Neural cell (in vitro differentiated cells): Measurements from ENCODE around the gene HSF4. TPM values are rescaled to one million over a fixed set of nuclear protein-coding genes. Genes with fewer than 3 reads are reported as not detected.

Source experiments
- H2AFZ ChIP-seq: fragments of 200-600, 300-800 bp; sonication (generic), shearing (Covaris generic); 2 replicates; pipeline ENCODE4 v1.6.0; 2014; ENCODE audit warnings: low read depth, mild to moderate bottlenecking, antibody characterized with exemption, low read length, moderate library complexity
- H3F3A ChIP-seq: fragments of 200-600 bp; shearing (Covaris generic); 2 replicates; pipeline ENCODE4 v1.6.1; 2016; ENCODE audit warnings: mild to moderate bottlenecking, moderate library complexity, mixed read lengths, antibody characterized with exemption, low read length; ENCODE audit not compliant: insufficient read depth, poor library complexity, severe bottlenecking
- H3K27ac ChIP-seq: fragments of 200-600, 300-800 bp; sonication (generic), shearing (Covaris generic); 2 replicates; pipeline ENCODE4 v1.5.1; 2014; ENCODE audit warnings: mild to moderate bottlenecking, low read length, moderate library complexity
- H3K27me3 ChIP-seq: fragments of 300-800, 200-600 bp; sonication (generic), shearing (Covaris generic); 2 replicates; pipeline ENCODE4 v1.6.0; 2014; ENCODE audit warnings: mild to moderate bottlenecking, low read depth, low read length, moderate library complexity; ENCODE audit not compliant: insufficient read depth
- H3K36me3 ChIP-seq: fragments of 300-800, 200-600 bp; sonication (generic), shearing (Covaris generic); 2 replicates; pipeline ENCODE4 v1.5.1; 2014; ENCODE audit warnings: mild to moderate bottlenecking, antibody characterized with exemption, low read length, moderate library complexity; ENCODE audit not compliant: insufficient read depth
- H3K4me2 ChIP-seq: fragments of 300-800, 200-600 bp; sonication (generic), shearing (Covaris generic); 2 replicates; pipeline ENCODE4 v1.6.0; 2014; ENCODE audit warnings: mild to moderate bottlenecking, low read length
- H3K4me3 ChIP-seq: fragments of 300-800, 200-600 bp; sonication (generic), shearing (Covaris generic); 2 replicates; pipeline ENCODE4 v1.5.1; 2014; ENCODE audit warnings: mild to moderate bottlenecking, low read length, moderate library complexity
- H3K79me2 ChIP-seq: fragments of 200-600 bp; shearing (Covaris generic); replicated peaks from 2 replicates; pipeline ENCODE4 v1.6.0; 2014; ENCODE audit warnings: mild to moderate bottlenecking, low read length, moderate library complexity; ENCODE audit not compliant: insufficient read depth
- H3K9ac ChIP-seq: fragments of 300-800, 200-600 bp; sonication (generic), shearing (Covaris generic); 2 replicates; pipeline ENCODE4 v1.6.1; 2016; ENCODE audit warnings: mild to moderate bottlenecking, low read length, mixed read lengths
- H3K9me2 ChIP-seq: fragments of 200-600 bp; shearing (Covaris generic); 2 replicates; pipeline ENCODE4 v1.6.1; 2016; ENCODE audit warnings: mild to moderate bottlenecking, low read length, mixed read lengths; ENCODE audit not compliant: insufficient read depth
- H3K9me3 ChIP-seq: fragments of 200-600, 300-800 bp; sonication (generic), shearing (Covaris generic); 2 replicates; pipeline ENCODE4 v1.6.1; 2016; ENCODE audit warnings: mild to moderate bottlenecking, mixed run types, low read length, moderate library complexity, mixed read lengths
- H4K20me1 ChIP-seq: fragments of 200-600 bp; shearing (Covaris generic); 2 replicates; pipeline ENCODE4 v1.6.1; 2016; ENCODE audit warnings: mild to moderate bottlenecking, mixed run types; ENCODE audit not compliant: insufficient read depth
- CTCF ChIP-seq: fragments of 450-650 bp; IDR thresholded peaks from 2 replicates; pipeline ENCODE4 v1.5.1; 2014; ENCODE audit warnings: antibody characterized with exemption, mild to moderate bottlenecking, moderate library complexity; ENCODE audit not compliant: poor library complexity, severe bottlenecking
- EP300 ChIP-seq: fragments of 450-650 bp; conservative IDR thresholded peaks from 2 replicates; pipeline ENCODE4 v1.6.1; 2014; ENCODE audit warnings: antibody characterized with exemption, mild to moderate bottlenecking, moderate library complexity; ENCODE audit not compliant: poor library complexity, severe bottlenecking
- EZH2 ChIP-seq: fragments of 200-600, 300-800 bp; shearing (Covaris generic), sonication (generic); IDR thresholded peaks from 2 replicates; pipeline ENCODE4 v1.6.1; 2014; ENCODE audit warnings: antibody characterized with exemption, low read length, borderline replicate concordance, mild to moderate bottlenecking; ENCODE audit not compliant: insufficient read depth, poor library complexity, severe bottlenecking
- MXI1 ChIP-seq: fragments of 450-650 bp; conservative IDR thresholded peaks from 2 replicates; pipeline ENCODE4 v1.6.1; 2014; ENCODE audit warnings: antibody characterized with exemption, mild to moderate bottlenecking; ENCODE audit not compliant: poor library complexity, severe bottlenecking
- POLR2AphosphoS5 ChIP-seq: IDR thresholded peaks from 2 replicates; pipeline ENCODE4 v1.6.1; 2012
- RAD21 ChIP-seq: fragments of 450-650 bp; conservative IDR thresholded peaks from 2 replicates; pipeline ENCODE4 v1.6.1; 2014; ENCODE audit warnings: antibody characterized with exemption, mild to moderate bottlenecking, moderate library complexity
- REST ChIP-seq: IDR thresholded peaks from 2 replicates; pipeline ENCODE4 v1.6.1; 2012; ENCODE audit warnings: borderline replicate concordance
- SMC3 ChIP-seq: fragments of 450-650 bp; conservative IDR thresholded peaks from 2 replicates; pipeline ENCODE4 v1.6.1; 2014; ENCODE audit warnings: antibody characterized with exemption, mild to moderate bottlenecking, moderate library complexity; ENCODE audit not compliant: poor library complexity
- TAF1 ChIP-seq: IDR thresholded peaks from 2 replicates; pipeline ENCODE4 v1.6.1; 2012; ENCODE audit warnings: low read depth
- polyA plus RNA-seq: library from polyadenylated mRNA; depleted of rRNA; stranded (reverse); fragments of >200 nt; gene quantifications from 2 replicates; pipeline ENCODE4 v1.2.3, GENCODE V29; 2014
- small RNA-seq, 3 experiments: library from RNA; depleted of rRNA; stranded (forward); fragments of <200 nt; gene quantifications; one replicate each; pipeline ENCODE3, GENCODE V24; 2012

HSF4 gene
- polyA plus RNA-seq, 1 donor from 2014 or later = 12.7 TPM

DNA sequence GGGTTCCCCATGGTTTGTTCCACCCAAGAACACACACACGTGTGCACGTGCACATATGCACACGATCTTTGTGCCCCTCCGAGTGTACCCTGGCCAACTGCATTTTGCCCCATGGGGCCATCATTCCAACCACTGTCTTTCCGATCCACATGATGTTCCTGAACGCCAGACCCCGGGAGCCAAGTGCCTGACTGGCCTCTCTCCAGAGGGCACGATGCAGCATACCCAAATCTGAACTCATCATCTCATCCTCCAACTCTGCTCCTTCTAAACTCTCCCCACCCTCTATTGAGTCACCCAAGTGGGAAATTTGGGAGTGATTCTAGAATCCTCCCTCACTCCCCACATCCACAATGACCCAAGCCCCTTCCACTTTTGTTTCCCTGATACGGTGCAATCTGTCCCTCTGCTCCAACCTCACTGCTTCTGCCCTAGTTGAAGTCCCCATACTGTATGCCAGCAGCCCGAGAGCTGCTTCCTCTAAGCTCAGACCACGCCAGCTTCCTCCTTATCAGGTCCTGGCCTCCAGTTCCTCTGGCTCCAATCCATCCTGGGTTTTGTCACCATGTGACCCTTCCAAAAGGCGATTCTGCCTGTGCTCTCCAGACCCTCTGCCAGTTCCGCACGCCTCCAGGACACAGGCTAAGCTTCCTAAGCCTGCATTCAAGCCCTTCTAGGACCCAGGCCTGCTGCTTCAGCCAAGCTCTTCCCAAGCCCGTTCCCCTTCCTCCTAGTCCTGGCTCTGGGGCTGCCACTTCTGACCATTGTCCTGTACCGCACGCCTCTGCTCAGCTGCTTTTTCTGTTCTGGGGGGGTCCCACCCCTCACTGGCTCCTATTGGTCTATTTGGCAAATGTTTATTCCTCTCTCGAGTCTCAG, 52.3 kb downstream of the HSF4 start:
- Histone ChIP-seq H3K9ac (no peak overlapping the region), H2AFZ (no peak overlapping the region), H3K27ac (no peak overlapping the region), H3F3A (no peaks in the 10 kb centered on the region), H3K9me3 (no peaks in the 10 kb centered on the region), H3K4me3 (no peak overlapping the region), H3K9me2 (no peaks in the 10 kb centered on the region), H4K20me1 (no peaks in the 10 kb centered on the region), H3K4me2 (no peak overlapping the region), H3K36me3 (no peaks in the 10 kb centered on the region), H3K27me3 (no peaks in the 10 kb centered on the region), H3K79me2 (no peaks in the 10 kb centered on the region)
- no peak for TF ChIP-seq EZH2
- no peak for TF ChIP-seq RAD21
- TF ChIP-seq TAF1 = no peak
- no peak for TF ChIP-seq SMC3
- no peak for TF ChIP-seq POLR2AphosphoS5
- no peak for TF ChIP-seq CTCF
- no peak for TF ChIP-seq REST
- no peak for TF ChIP-seq MXI1
- no peak for TF ChIP-seq EP300

Small RNA genes within 50 kb of the gene (small RNA-seq; reads per million reads assigned to genes)
- 112 to 168 (median 129) reads per million in 3 experiments for gene MIR328

Other genes with a start within 250 kb of the HSF4 start
- gene CDH16, start 245.9 kb upstream of the HSF4 start, polyA plus RNA-seq = not detected in 2 replicates
- 1.0 TPM in 2 replicates for gene RRAD, start 239.2 kb upstream of the HSF4 start, polyA plus RNA-seq
- gene CIAO2B, start 230.3 kb upstream of the HSF4 start, polyA plus RNA-seq = 323 and 339 TPM in 2 replicates
- gene CES2, start 229.2 kb upstream of the HSF4 start, polyA plus RNA-seq = 22.9 and 31.4 TPM in 2 replicates
- 1.8 and 3.7 TPM in 2 replicates for gene CES3, start 203.5 kb upstream of the HSF4 start, polyA plus RNA-seq
- 47.0 and 51.2 TPM in 2 replicates for gene CES4A, start 176.2 kb upstream of the HSF4 start, polyA plus RNA-seq
- 31.1 and 32.6 TPM in 2 replicates for gene CBFB, start 135.6 kb upstream of the HSF4 start, polyA plus RNA-seq
- gene PHAF1, start 54.8 kb upstream of the HSF4 start, polyA plus RNA-seq = 9.8 and 25.9 TPM in 2 replicates
- gene B3GNT9, start 13.7 kb upstream of the HSF4 start, polyA plus RNA-seq = not detected in 2 replicates
- gene TRADD, start 4.8 kb upstream of the HSF4 start, polyA plus RNA-seq = 0.96 TPM in 1 of 2 replicates, not detected in the other
- 1.2 and 2.8 TPM in 2 replicates for gene FBXL8, start 4.8 kb upstream of the HSF4 start, polyA plus RNA-seq
- gene NOL3, start 5.8 kb downstream of the HSF4 start, polyA plus RNA-seq = 8.4 and 17.0 TPM in 2 replicates
- 323 and 356 TPM in 2 replicates for gene MATCAP1, start 19.2 kb downstream of the HSF4 start, polyA plus RNA-seq
- 0.43 and 0.96 TPM in 2 replicates for gene EXOC3L1, start 25.4 kb downstream of the HSF4 start, polyA plus RNA-seq
- 112 and 140 TPM in 2 replicates for gene E2F4, start 27.4 kb downstream of the HSF4 start, polyA plus RNA-seq
- gene ELMO3, start 34.4 kb downstream of the HSF4 start, polyA plus RNA-seq = 2.2 and 3.5 TPM in 2 replicates
- 39.2 and 53.5 TPM in 2 replicates for gene TMEM208, start 62.4 kb downstream of the HSF4 start, polyA plus RNA-seq
- gene FHOD1, start 82.7 kb downstream of the HSF4 start, polyA plus RNA-seq = 0.92 and 6.3 TPM in 2 replicates
- gene SLC9A5, start 84.2 kb downstream of the HSF4 start, polyA plus RNA-seq = 1.6 and 1.8 TPM in 2 replicates
- gene PLEKHG4, start 114.8 kb downstream of the HSF4 start, polyA plus RNA-seq = 0.28 and 1.3 TPM in 2 replicates
- 0.45 and 3.3 TPM in 2 replicates for gene KCTD19, start 162.0 kb downstream of the HSF4 start, polyA plus RNA-seq
- gene LRRC36, start 162.1 kb downstream of the HSF4 start, polyA plus RNA-seq = 0.44 and 1.6 TPM in 2 replicates
- gene TPPP3, start 228.8 kb downstream of the HSF4 start, polyA plus RNA-seq = 1.1 and 2.7 TPM in 2 replicates